Subcutaneous abdominal adipose tissue (tissue), 5 donors: ENCODE data around the gene KHDC1L.
"Not testable (repeated sequence)": the region's sequence is repeated elsewhere in the genome, so short reads cannot be mapped to it uniquely, and the experiment has no call there.

ENCODE experiments used
- H3K27ac ChIP-seq: one replicate; pipeline ENCODE4 v1.7.0; 2013; ENCODE audit warnings: low read depth, mild to moderate bottlenecking, inconsistent platforms, low read length, moderate library complexity
- H3K27me3 ChIP-seq, 5 donors: one replicate each; pipeline ENCODE4 v1.7.0; 2013; ENCODE audit warnings: low read length in 5 of 5, inconsistent platforms in 1 of 5; ENCODE audit not compliant: control insufficient read depth in 5 of 5, insufficient read depth in 4 of 5
- H3K36me3 ChIP-seq, 5 donors: one replicate each; pipeline ENCODE4 v1.7.0; 2013; ENCODE audit warnings: low read length in 5 of 5; ENCODE audit not compliant: control insufficient read depth in 5 of 5, insufficient read depth in 5 of 5
- H3K4me1 ChIP-seq, 5 donors: one replicate each; pipeline ENCODE4 v1.7.0; 2013; ENCODE audit warnings: low read length in 5 of 5, mild to moderate bottlenecking in 3 of 5, moderate library complexity in 1 of 5; ENCODE audit not compliant: control insufficient read depth in 5 of 5, insufficient read depth in 5 of 5
- H3K4me3 ChIP-seq, 5 donors: one replicate each; pipeline ENCODE4 v1.7.0; 2013; ENCODE audit warnings: low read length in 5 of 5, low read depth in 1 of 5
- H3K9ac ChIP-seq, 5 donors: one replicate each; pipeline ENCODE4 v1.7.0; 2013; ENCODE audit warnings: low read length in 5 of 5, mild to moderate bottlenecking in 4 of 5, moderate library complexity in 3 of 5
- H3K9me3 ChIP-seq, 5 donors: one replicate each; pipeline ENCODE4 v1.7.0; 2013; ENCODE audit warnings: low read length in 5 of 5; ENCODE audit not compliant: control insufficient read depth in 5 of 5
- donor health status: healthy.
- donor health status: healthy.
- donor health status: healthy.
- donor health status: healthy.
- donor health status: healthy.

Gene KHDC1L

GRCh38 chr6:73248192-73248903, 23.1 kb upstream of the KHDC1L start:
- Histone ChIP-seq H3K9me3 (no peaks in the 10 kb centered on the region), H3K4me3 (no peak overlapping the region), H3K9ac (no peak overlapping the region), H3K36me3 (no peaks in the 10 kb centered on the region), H3K27ac (no peak overlapping the region), H3K4me1 (no peaks in the 10 kb centered on the region), H3K27me3 (peaks cover 0 to 3% (median 0%) of the 10 kb centered on the region in 5 donors)

- Histone ChIP-seq H3K27ac (no peak overlapping the region), H3K4me1 (no peaks in the 10 kb centered on the region), H3K4me3 (no peak overlapping the region), H3K9ac (no peak overlapping the region), H3K9me3 (no peaks in the 10 kb centered on the region), H3K27me3 (peaks cover 0 to 3% (median 0%) of the 10 kb centered on the region in 5 donors), H3K36me3 (no peaks in the 10 kb centered on the region)
Observed at GRCh38 chr6:73242001-73242400, 16.7 kb upstream of the KHDC1L start.

GRCh38 chr6:73240730-73241129, 15.4 kb upstream of the KHDC1L start:
- no peaks in the 10 kb centered on the region for H3K36me3 ChIP-seq
- no peaks in the 10 kb centered on the region for H3K9me3 ChIP-seq
- no peak overlapping the region for H3K27ac ChIP-seq
- no peak overlapping the region for H3K4me3 ChIP-seq
- H3K9ac ChIP-seq = no peak overlapping the region
- no peaks in the 10 kb centered on the region for H3K4me1 ChIP-seq
- peaks cover 0 to 3% (median 0%) of the 10 kb centered on the region in 5 donors for H3K27me3 ChIP-seq

DNA sequence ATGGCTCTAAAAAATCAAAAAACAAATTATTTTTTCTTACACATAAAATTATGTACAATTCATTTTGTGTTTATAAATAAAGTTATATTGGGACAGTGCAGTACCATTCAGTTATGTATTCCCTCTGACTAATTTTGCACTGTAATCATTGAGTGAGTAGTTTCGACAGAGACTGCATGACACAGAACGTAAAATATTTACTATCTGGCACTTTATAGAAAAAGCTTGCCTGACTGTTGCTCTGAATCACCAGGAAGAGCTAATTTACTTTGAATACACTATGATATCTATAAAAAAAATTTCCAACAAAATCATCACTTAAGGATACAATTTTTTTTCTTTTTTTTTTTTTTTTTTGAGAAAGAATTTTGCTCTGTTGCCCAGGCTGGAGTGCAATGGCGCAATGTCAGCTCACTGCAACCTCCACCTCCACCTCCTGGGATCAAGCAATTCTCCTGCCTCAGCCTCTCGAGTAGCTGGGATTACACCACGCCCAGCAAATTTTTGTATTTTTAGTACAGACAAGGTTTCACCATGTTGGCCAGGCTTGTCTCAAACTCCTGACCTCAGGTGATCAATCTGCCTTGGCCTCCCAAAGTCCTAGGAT, 11.0 kb upstream of the KHDC1L start:
- H3K36me3 ChIP-seq = no peaks in the 10 kb centered on the region
- no peaks in the 10 kb centered on the region for H3K27me3 ChIP-seq
- no peaks in the 10 kb centered on the region for H3K4me1 ChIP-seq
- no peaks in the 10 kb centered on the region for H3K9me3 ChIP-seq
- H3K9ac ChIP-seq = no peak overlapping the region
- H3K27ac ChIP-seq = no peak overlapping the region
- no peak overlapping the region for H3K4me3 ChIP-seq

DNA sequence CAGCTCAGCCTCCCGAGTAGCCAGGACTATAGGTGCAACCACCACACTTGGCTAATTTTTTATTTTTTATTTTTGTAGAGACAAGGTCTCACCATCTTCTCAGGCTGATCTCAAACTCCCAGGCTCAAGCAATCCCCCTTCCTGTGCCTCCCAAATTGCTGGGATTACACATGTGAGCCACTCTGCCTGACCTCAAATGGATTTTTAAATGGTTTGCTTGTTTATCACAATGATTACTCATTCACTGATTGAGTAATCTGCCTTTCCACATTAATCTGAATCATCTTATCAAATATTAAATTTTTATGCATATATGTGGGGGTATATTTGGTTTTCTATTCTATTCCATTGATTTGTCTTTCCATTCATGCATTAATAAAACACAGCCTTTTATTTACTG, 9.4 kb upstream of the KHDC1L start:
- Histone ChIP-seq H3K4me3 (no peak overlapping the region), H3K9ac (no peak overlapping the region), H3K4me1 (no peaks in the 10 kb centered on the region), H3K36me3 (no peaks in the 10 kb centered on the region), H3K27ac (no peak overlapping the region), H3K9me3 (no peaks in the 10 kb centered on the region), H3K27me3 (no peaks in the 10 kb centered on the region)

DNA sequence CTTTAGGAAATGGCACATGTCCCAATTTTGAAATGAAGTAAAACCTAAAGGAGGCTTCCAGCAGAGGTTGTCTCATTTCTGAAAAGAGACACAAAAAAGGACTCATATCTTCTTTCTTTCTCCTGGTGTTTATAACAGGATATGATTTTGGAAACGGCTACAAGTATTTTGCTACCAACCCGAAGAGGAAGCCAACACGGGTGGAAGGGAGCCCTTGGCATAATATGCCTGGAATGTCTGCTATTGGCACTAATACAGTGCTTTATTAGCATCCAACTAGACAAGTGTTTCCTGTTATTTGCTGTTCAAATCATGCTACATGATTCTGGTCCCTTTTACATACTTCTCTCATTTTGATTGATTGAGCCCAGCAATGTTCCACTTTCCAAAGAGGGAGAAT, 8.7 kb upstream of the KHDC1L start:
- not testable (repeated sequence) for H3K9ac ChIP-seq

GRCh38 chr6:73233048-73233447, 7.8 kb upstream of the KHDC1L start:
- Histone ChIP-seq H3K27ac (no peak overlapping the region), H3K4me3 (no peak overlapping the region), H3K27me3 (no peaks in the 10 kb centered on the region), H3K4me1 (no peaks in the 10 kb centered on the region), H3K9ac (no peak overlapping the region), H3K36me3 (no peaks in the 10 kb centered on the region), H3K9me3 (no peaks in the 10 kb centered on the region)

More for the DNA sequence above, 8.7 kb upstream of the KHDC1L start:
- H3K4me1 ChIP-seq, H3K4me3 ChIP-seq, H3K27me3 ChIP-seq, H3K36me3 ChIP-seq, H3K27ac ChIP-seq, H3K9me3 ChIP-seq: not testable (repeated sequence)

DNA sequence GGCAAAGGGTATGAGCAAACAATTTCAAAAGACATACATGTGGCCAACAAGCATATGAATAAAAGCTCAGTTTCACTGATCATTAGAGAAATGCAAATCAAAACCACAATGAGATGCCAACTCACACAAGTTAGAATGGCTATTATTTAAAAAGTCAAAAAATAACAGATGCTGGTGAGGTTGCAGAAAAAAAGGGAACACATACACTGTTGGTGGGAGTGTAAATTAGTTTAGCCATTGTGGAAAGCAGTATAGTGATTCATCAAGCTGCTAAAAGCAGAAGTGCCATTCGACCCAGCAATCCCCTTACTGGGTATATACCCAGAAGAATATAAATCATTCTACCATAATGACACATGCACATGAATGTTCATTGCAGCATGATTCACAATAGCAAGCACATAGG, 6.7 kb upstream of the KHDC1L start:
- H3K36me3 ChIP-seq = no peaks in the 10 kb centered on the region
- no peak overlapping the region for H3K4me3 ChIP-seq
- no peak overlapping the region for H3K27ac ChIP-seq
- H3K9ac ChIP-seq = no peak overlapping the region
- no peaks in the 10 kb centered on the region for H3K4me1 ChIP-seq
- H3K9me3 ChIP-seq = no peaks in the 10 kb centered on the region
- H3K27me3 ChIP-seq = no peaks in the 10 kb centered on the region

GRCh38 chr6:73227606-73228255, 2.4 kb upstream of the KHDC1L start:
- no peak overlapping the region for H3K4me3 ChIP-seq
- no peaks in the 10 kb centered on the region for H3K9me3 ChIP-seq
- H3K4me1 ChIP-seq = no peaks in the 10 kb centered on the region
- no peak overlapping the region for H3K27ac ChIP-seq
- no peaks in the 10 kb centered on the region for H3K36me3 ChIP-seq
- no peaks in the 10 kb centered on the region for H3K27me3 ChIP-seq
- H3K9ac ChIP-seq = no peak overlapping the region

- peaks cover 0 to 2% (median 0%) of the 10 kb centered on the region in 5 donors for H3K9me3 ChIP-seq
- no peaks in the 10 kb centered on the region for H3K4me1 ChIP-seq
- H3K27me3 ChIP-seq = no peaks in the 10 kb centered on the region
- no peak overlapping the region for H3K27ac ChIP-seq
- no peak overlapping the region for H3K9ac ChIP-seq
- H3K36me3 ChIP-seq = no peaks in the 10 kb centered on the region
- no peak overlapping the region for H3K4me3 ChIP-seq
Observed at GRCh38 chr6:73216859-73217258, 8.4 kb downstream of the KHDC1L start.
